ENCODE measurements around the gene CUX1.

The CUX1 gene

DNA sequence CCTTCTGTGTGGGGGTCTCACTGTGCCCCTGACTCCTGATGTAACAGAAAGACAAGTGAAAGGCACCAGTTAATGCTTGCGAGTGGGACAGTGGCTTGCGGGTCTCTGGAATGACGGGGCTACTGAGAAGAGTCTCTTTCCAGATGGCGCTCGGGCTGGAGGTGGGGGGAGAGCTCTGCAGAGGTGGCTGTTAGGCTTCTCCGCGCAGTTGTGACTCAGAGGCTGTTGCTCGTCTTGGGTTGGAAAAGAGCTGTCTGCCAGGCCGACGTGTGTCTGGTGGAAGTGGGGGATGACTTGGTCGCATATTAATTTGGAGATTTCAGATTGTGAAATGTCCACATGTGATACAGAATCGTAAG is 441.3 kb downstream of the CUX1 start:
- DNase-seq, result no peak

DNA sequence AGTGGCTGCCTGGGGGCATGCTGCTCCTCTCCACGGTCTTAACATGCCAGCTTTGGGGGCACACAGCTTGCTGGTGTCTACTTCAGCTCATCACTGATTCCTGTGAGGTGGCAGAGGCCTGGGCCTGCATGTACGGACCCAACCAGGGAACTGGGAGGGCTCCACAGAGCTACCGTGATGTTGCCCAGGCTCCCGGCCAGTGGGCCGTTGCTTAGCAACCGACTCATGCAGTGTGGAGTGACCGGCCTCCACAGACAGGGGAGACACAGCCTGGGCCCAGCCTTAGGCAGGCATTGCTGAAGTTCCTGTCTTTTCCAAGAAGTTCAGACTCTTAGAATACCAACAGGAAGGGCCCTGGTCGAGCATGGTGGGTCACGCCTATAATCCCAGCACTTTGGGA is 443.4 kb downstream of the CUX1 start:
- DNase-seq, result no peak

DNA sequence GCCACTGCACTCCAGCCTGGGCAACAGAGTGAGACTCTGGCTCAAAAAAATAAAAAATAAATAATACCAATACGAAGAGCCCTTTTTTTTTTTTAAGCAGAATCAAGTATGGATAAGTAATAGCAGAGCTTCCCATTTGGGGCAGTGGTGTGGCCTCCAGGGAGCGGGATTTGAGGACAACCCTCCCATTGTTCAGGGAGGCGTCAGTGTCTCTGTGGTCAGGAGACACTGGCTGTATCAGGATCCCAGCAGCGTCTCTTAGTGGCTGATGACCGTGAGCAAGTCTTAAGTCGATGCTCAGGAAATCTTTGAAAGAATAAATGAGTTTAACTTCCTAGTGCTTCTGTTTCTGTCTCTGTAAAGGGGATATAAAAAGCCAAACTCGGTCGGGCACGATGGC is 444.0 kb downstream of the CUX1 start:
- no peak for DNase-seq

DNA sequence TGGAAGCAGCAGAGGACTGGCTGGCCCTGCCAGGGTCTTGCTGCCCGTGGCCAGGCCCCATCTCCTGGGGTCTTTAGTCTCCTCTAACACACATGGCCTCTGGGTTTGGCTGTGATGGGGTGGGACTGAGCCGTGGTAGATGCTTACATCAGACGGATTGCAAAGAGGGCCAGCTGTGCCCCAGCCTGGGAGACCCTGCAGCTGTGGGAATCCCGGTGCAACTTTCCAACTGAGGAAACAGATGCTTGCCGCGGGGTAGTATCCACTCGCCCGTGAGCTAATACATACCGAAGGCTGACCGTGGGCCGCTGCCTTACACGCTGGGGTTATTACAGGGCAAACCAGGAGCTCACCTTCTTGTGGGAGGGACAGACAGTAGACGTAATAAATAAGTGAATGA is 445.1 kb downstream of the CUX1 start:
- DNase-seq, result no peak

DNA sequence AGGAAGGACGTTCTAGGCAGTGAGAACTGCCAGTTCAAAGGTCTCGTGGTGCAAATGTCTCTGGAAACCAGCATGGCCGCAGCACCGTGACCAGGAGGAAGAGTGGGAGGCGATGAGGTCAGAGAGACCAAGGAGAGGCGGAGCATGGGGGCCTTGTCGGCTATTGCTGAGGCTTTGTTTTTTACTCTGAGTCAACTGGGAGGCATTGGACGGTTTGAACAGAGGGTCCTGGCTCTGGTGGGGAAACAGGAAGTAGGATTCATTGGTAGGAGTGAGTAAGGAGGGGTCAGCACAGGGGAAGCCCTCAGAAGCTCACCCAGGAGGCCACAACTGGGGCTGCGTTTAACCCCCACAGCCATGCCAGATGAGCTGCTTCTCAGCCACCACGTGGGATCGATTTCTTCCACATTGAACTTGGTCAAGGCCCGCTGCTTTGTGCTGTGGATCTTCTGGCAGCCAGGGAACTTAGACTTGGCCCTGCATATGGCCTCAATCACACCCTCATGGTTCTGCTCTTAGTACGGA is 447.0 kb downstream of the CUX1 start:
- DNase-seq, result no peak

DNA sequence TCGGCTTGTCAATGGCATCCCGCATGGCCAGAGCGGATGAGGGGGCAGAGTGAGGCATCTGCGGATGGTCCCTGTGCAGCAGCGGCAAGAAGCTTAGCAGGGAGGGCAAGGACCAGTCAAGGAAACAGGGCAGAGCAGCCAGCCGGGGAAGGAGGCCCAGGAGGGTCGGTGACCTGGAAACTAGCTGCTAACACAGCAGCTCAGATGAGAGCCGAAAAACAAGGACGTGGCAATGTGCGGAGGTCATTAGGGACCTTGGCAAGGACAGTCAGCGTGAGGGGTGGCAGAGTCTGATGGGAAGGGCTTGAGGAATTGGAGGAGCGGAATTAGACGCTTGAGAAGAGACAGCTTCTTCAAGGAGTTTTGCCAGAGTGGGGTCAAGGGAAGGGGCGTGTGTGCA is 449.1 kb downstream of the CUX1 start:
- no peak for DNase-seq

DNA sequence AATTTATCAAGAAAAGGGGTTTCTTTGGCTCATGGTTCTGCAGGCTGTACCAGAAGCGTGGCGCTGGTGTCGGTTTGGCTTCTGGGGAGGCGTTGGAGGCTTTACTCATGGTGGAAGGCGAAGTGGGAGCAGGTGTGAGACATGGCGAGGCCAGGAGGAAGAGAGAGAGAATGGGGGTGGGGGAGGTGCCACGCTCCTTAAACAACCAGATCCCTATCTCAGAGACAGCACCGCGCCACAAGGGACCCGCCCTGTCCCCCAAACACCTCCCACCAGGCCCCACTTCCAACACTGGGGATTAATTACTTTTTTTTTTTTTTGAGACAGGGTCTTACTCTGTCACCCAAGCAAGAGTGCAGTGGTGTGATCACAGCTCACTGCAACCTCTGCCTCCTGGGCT is 451.2 kb downstream of the CUX1 start:
- DNase-seq, result no peak

DNA sequence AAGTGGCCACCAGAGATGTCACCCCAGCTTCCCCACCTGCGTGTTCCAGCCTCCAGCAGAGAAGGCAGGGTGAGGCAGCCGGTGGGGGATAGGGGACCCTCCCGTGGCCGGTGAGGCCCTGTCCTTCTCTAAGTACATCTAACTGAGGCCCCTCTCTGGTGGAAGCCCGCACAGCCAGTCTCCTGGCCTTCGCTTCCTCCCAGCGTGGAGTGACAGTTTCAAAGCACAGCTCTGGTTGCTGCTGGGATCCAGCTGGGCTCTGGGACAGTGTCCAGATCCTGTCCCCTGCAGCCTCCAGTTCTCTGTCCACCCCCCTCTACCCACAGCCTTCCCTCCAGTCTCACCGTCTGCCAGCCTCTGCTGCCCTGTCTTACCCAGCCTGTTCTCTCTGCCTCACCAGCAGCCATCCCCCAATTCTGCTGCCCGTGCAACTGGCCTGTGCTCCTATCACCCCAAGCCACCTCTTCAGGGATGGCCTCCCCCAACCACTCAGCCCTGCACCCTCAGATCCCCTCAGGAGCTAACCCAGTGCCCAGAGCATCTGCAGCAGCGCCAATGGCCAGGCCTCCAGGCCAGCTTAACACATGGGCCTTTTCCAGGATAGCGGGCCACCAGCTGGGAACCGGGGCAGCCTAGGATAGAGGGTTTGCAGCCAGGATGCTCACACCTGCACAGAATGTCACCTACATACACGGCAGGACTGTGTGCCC is 452.9 kb downstream of the CUX1 start:
- no peak for DNase-seq

DNA sequence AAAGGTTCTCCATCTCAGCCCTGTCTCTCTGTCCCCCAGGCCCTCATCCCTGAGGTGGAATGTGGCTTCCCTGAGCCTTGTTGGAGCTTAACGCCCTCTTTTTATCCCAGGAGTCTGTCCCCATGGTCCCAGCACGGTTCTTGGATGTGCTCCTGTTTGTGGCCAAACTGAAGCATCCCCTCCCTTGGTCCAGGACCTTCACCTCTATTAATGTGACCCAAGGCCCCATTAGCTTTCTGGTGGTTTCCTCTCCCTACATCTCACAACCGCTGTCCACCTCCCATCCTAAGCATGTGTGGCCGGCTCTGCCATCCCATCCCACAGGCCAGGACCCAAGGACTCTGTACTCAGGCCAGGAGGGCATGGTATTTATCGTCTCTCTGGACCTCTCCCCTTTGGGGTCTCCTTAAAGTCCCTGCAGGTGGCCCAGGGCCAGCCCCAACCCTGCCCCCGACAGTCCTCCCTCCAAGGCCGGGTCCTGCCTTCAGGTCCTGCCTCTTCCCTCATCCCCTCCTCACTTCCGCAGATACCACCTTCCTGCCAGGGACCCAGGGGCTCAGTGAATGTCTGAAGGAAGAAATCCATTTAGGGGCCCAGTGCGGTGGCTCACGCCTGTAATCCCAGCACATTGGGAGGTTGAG is 453.9 kb downstream of the CUX1 start:
- DNase-seq, result no peak

DNA sequence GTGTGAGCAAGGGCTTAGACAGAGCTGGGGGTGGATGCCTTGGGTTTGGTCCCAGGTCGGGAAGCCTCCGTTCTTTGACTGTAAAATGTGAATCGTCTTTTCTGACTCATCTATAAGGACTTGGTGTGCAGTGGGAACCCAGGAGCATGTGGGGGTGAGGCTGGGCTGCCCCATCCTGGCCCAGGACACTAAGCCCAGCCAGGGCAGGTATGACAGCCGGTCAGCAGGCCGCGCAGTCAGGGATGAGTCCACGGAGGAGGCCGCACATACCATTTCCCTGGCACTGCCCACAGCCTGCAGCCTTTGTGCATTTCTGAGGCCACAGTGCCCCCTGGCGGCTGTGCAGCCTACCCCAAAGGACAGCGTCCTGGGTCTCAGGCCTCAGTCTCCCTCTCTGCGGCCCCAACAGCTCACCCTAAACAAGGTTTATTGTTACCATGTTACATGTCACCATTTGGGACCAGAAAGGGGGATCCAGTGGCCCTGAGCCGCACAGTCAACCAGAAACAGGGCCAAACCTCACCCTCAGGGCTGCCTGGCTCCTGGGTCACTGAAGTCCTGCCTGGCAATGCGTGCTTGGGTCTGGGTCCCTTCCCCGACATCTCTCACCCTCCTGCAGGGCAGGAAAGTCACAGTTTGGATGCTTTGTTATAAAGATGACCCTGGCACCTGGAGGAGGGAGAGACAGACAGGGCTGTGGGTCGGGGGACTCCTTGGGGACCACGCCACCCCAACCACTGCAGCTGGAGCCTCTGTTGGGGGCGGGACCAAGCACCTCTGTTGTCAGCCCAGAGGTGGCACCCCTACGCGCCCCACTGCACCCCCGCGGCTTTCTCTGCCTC is 454.9 kb downstream of the CUX1 start:
- DNase-seq, result peak; percentile 71 to 80

DNA sequence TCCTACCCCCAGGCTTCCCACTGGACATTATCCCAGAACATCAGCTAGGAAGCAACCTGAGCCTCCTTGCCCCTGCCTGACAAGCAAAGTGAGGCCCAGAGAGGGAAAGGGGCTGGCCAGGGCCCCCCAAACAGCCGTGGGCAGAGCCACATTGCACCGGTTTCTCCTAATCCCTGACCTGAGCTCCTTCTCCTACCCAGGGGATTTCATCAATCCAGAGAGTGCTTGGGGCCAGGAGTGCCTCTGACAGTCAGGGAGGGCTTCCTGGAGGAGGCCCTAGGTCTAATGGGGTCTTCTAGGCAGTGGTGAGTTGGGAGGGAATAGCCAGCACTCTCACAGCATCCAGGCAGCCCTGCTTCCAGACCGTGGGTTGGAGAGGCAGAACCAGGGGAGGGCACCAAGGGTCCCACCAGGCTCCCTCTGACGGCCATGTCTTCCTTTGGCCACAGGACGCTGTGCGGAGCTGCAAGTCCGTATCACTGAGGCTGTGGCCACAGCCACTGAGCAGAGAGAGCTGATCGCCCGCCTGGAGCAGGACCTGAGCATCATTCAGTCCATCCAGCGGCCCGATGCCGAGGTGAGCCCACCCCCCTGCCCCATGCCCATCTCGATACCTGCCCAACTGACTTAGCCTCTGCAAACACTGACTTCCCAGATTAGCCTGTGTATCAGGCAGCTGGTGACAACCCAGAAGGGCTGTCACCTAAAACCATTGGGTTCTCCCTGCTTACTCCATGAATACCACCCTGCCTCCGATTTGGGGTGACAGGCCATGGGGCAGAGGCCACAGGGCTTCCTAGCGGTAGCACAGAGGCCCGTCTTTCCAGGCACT is 455.7 kb downstream of the CUX1 start:
- no peak for DNase-seq

DNA sequence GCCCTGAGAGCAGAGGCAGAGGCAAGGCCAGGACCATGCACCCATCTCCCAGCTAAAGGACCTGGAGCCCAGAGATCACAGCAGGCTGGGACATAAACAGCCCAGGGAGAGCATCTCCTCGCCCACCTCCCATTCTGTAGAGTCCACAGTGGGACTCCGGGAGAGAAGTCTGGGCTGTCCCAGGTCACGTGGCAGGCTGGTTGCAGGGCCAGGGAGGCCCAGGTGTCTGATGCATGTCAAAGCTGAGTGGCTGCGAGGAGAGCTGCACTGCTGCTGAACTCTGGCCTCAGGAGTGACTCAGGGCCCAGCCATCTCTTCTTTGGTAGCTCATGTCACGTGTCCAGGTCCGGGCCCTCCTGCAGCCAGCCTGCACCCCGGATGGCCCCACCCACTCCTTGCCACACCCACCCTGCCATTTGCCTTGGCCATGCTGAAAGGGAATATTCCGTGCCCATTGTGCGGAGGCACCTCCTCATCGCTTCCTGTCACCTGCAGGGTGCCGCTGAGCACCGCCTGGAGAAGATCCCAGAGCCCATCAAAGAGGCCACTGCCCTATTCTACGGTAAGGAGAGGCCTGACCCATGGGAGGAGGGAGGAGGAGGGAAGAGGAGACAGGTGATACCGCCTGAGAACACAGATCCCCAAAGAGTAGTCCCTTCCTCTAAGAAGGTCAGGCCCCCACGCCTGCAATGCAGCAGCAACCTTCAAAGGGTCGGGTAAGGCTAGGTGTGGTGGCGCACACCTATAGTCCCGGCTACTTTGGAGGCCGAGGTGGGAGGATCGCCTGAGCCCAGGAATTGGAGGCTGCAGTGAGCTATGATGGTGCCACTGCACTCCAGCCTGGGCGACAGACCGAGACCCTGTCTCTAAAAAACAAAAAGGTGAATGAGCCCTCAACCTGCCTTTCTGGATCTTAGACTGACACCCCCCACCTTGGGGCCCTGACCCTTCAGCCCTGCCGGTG is 456.6 kb downstream of the CUX1 start:
- no peak for DNase-seq

DNA sequence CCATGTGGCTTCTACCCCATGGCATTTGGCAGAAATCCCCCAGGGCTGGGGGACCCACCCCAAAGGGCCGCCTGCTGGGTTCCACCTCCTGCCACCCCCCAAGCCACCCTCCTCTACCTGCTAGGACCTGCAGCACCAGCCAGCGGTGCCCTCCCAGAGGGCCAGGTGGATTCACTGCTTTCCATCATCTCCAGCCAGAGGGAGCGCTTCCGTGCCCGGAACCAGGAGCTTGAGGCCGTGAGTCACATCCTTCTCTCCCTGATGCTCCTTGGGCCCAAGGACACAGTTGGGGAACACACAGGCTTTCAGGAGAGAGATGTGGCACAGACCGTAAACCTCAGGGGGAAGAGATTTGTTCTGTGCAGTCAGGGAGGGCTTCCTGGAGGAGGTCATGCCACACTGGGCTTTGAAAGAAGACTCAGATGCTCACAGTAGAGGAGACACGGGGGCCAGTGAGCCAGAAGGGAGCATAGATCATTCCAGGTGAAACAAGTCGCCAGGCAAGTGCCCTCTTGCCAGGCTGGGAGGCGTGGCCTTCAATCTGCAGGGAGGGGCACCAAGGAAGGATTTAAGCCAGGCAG is 457.8 kb downstream of the CUX1 start:
- no peak for DNase-seq

DNA sequence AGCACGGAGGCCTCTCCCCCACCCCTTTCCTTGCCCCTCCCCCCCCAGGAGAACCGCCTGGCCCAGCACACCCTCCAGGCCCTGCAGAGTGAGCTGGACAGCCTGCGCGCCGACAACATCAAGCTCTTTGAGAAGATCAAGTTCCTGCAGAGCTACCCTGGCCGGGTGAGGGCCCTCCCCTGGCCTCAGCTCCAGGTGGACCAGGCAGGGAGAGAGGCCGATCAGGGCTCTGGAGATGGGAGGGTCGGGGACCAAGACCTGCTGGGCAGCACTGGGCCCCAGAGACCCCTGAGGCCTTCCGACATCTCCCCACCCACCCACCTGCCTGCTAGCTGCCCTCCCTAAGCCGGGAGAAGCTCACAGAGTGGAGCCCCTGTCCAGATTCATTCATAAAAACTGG is 460.5 kb downstream of the CUX1 start:
- DNase-seq, result no peak

DNA sequence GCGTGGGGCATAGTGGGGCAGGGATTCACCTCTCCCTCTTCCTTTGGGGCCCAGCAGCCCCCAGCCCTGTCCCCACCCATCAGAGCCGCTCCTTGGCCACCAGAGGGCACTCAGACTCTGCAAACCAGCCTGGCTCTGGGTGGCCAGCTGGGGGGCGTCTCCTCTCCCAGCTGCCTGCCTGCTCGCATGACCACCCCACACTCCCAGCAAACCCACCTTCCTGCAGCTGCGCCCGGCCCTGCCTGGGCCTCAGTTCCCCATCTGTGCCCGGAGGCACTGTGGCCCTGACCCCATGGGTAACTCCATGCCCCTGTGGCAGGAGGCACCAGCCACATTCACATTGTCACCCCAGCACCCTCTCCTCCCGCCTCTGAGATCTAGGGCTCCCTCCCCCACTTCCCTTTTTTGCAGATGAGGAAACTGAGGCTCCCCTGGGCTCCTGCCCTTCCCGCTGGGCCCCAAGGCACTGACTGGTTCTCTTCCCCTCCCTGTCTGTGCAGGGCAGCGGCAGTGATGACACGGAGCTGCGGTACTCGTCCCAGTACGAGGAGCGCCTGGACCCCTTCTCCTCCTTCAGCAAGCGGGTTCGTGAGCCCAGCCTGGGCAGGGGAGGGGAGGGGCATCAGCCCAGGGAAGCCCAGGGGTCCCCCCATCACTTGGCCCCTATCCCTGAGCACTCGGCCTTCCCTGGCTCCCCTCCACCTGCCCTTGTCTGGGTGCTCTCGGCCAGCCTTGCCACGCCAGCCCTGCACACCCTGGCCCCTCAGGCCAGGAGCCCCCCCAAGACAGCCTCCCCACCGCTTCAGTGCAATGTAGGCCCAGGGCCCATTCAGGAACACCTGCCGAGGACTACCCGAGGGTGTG is 462.3 kb downstream of the CUX1 start:
- peak; percentile 59 to 64 for DNase-seq

DNA sequence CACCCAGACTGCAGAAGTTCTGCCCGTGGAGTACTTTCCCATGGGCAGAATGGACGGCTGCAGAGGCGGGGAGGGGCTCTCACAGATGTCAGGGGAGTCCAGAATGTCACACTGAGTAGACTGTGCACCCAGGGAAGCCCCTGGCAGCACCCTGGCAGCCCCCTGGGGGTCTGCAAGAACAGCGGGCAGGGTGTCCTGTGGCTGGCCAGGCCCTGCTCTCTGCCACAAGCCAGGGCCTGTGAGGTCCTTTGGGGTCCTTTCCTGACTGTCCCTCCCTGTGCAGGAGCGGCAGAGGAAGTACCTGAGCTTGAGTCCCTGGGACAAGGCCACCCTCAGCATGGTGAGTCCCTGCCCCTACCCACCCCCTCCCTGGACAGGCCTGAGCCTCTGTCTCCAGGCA is 463.1 kb downstream of the CUX1 start:
- DNase-seq, result no peak

DNA sequence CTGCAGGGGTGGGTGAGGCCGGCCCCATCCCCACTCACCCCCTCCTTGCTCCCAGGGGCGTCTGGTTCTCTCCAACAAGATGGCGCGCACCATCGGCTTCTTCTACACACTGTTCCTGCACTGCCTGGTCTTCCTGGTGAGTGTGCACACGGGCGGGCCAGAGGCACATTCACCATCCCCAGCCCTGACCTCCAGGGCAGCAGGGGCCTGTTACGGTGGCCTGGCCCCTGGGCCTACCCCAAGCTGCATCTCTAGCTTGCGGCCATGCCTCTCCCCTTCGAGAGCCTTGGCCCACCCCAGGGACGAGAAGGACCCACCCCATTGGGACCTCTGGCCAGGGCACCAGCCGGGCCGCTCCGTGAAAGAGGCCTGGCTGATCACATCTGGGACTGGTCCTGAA is 464.4 kb downstream of the CUX1 start:
- no peak for DNase-seq

DNA sequence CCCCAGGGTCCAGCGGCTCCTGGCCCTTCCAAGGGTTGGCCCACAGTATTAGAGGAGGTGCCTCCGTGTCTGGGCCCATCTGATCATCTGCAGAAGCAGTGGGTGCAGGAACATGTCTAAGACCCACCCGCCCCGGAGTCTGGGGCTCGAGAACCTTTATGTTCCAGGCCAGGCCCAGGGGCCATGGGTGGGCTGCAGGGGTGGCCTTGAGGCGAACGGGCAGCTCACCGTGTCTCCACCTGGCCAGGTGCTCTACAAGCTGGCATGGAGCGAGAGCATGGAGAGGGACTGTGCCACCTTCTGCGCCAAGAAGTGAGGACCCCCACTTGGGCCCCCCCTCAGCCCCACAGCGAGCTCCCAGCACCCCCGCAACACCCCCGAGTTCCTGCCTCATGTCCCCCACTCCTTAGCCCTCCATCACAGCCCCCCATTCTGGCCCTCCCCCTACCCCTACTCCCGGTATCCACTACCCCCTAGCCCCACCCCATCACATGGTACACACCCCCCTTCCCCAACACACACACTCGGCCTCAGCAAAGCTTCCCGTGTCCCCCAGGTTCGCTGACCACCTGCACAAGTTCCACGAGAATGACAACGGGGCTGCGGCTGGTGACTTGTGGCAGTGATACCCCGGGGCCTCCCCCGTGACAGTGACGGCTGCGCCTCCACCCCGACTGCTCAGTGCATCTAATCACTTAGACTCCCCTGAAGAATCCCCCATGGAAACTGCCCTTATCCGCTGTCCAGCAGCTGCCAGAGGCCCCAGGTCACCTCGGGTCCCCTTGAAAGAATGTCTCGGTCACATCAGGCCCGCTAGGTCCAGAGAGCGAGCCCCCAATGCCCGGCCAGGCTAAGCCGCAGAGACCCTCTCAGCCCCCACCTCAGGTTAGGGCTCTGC is 465.3 kb downstream of the CUX1 start:
- no peak for DNase-seq

DNA sequence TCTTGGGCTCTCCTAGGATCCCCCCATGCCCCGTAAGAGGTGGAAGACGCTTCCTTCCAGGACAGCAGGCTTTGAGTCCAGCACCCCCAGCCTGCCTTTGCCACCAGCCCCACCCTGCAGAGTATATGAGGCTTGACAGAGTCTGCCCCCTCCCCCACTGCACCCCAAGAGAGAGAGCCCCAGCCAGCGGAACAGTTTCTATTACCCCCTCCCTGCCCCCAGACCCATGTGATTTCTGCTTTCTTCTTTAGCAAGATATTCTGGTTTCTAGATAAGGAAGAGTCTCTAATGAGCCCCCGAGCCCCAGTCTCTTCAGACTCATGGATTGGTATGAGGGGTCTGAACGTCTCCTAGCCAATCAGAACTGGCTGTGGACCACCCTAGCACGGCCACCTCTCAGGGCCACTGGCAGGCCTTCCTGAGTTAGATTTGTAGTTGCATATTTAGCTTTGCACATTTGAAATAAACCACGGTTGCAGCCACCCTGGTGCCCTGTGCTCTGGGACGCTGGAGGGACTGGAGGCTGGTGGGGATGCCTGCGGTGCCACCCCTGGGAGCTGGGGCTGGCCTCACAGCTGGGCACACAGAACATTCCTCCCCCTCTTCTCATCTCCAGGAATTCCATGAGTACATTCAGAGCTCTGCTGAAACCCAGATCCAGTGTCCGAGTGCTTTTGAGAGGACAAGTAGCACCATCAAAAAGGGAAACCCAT is 466.2 kb downstream of the CUX1 start:
- no peak for DNase-seq

Measured in activated CD4-positive, alpha-beta T cell treated with anti-CD3 and anti-CD28 coated beads for 4 hours (primary cell).